GM12878 (cell line): ENCODE measurements around the gene MEF2D. TPM values are rescaled to one million over a fixed set of nuclear protein-coding genes. Genes with fewer than 3 reads are reported as not detected.

ENCODE experiments used
- ATAC-seq: fragments of 200-7000 bp; cut with Tn5 transposase; 3 replicates; pipeline ENCODE4 v1.9.1; 2020; ENCODE audit warnings: mild to moderate bottlenecking, moderate library complexity
- BruUV-seq: library from RNA; stranded (reverse); fragments of 400-500 nt; replicated peaks from 2 replicates; lab custom pipeline; 2021; lab: Mats Ljungman, UMichigan
- CTCF ChIA-PET: fragments of 300-600 bp; sonication (Branson Sonifier 250); formaldehyde crosslinking; extraction: SDS; loops from one replicate; lab custom pipeline; 2021; ENCODE audit warnings: inconsistent platforms; lab: Yijun Ruan, JAX
- POLR2A ChIA-PET: fragments of 350-600 bp; formaldehyde crosslinking; extraction: SDS; loops from one replicate; lab custom pipeline; 2021; ENCODE audit warnings: inconsistent platforms; lab: Charles Lee
- RAD21 ChIA-PET: fragments of 300-600 bp; sonication (Branson Sonifier 250); formaldehyde crosslinking; loops from one replicate; lab custom pipeline; 2023; ENCODE audit warnings: antibody characterized with exemption; ENCODE audit not compliant: unreplicated experiment; lab: Charles Lee
- SMC1A ChIA-PET: fragments of 300-600 bp; sonication (Branson Sonifier 250); formaldehyde crosslinking; loops from one replicate; lab custom pipeline; 2023; ENCODE audit not compliant: unreplicated experiment, uncharacterized antibody; lab: Charles Lee
- DNase-seq: peaks from one replicate; pipeline ENCODE4 v3.0.0-alpha.2; 2011; ENCODE audit warnings: low read depth, low spot score
- FAIRE-seq: peaks from 3 replicates; lab custom pipeline; 2011; peaks lifted over from hg19 to GRCh38; lab: Jason Lieb, UNC
- H2AFZ ChIP-seq: 2 replicates; pipeline ENCODE4 v1.6.0; 2011; ENCODE audit warnings: low read depth, low read length, control low read depth; ENCODE audit not compliant: control insufficient read depth
- H3K27ac ChIP-seq: 2 replicates; pipeline ENCODE4 v1.5.1; 2011; ENCODE audit warnings: control low read depth; ENCODE audit not compliant: control insufficient read depth, insufficient read depth
- H3K27me3 ChIP-seq, 2 experiments: replicated peaks in 1 of 2; 2 replicates each; pipeline versions ENCODE4 v1.6.0 to v1.6.1; 2011; ENCODE audit warnings: low read length in 1 of 2; ENCODE audit not compliant: control insufficient read depth in 2 of 2, insufficient read depth in 2 of 2
- H3K36me3 ChIP-seq, 2 experiments: 2 replicates each; pipeline ENCODE4 v1.5.1; 2011; ENCODE audit warnings: low read length in 1 of 2; ENCODE audit not compliant: control insufficient read depth in 2 of 2, insufficient read depth in 2 of 2
- H3K4me1 ChIP-seq: 2 replicates; pipeline ENCODE4 v1.6.1; 2011; ENCODE audit warnings: mild to moderate bottlenecking, low read length, moderate library complexity, mixed read lengths; ENCODE audit not compliant: control insufficient read depth, insufficient read depth
- H3K4me2 ChIP-seq: 2 replicates; pipeline ENCODE4 v1.6.0; 2011; ENCODE audit warnings: control low read depth; ENCODE audit not compliant: control insufficient read depth, insufficient read depth
- H3K4me3 ChIP-seq: fragments of 200-600 bp; sonication (generic); 2 replicates; pipeline ENCODE4 v1.5.1; 2016
- H3K79me2 ChIP-seq: 2 replicates; pipeline ENCODE4 v1.6.0; 2011; ENCODE audit warnings: low read length; ENCODE audit not compliant: control insufficient read depth, insufficient read depth
- H3K9ac ChIP-seq: 2 replicates; pipeline ENCODE4 v1.8.0; 2011; ENCODE audit warnings: low read length, control low read depth, mixed read lengths; ENCODE audit not compliant: control insufficient read depth, insufficient read depth
- H3K9me3 ChIP-seq: replicated peaks from 3 replicates; pipeline ENCODE4 v1.5.1; 2011; ENCODE audit warnings: mild to moderate bottlenecking, low read length; ENCODE audit not compliant: control insufficient read depth, insufficient read depth
- H4K20me1 ChIP-seq: 2 replicates; pipeline ENCODE4 v1.6.0; 2011; ENCODE audit not compliant: control insufficient read depth, insufficient read depth
- BACH1 ChIP-seq: fragments of 450-650 bp; IDR thresholded peaks from 2 replicates; pipeline ENCODE4 v1.6.1; 2017; ENCODE audit warnings: mild to moderate bottlenecking, borderline replicate concordance
- BCLAF1 ChIP-seq: fragments of 450-650 bp; IDR thresholded peaks from 2 replicates; pipeline ENCODE4 v1.6.1; 2017; ENCODE audit warnings: antibody characterized with exemption, mild to moderate bottlenecking, moderate library complexity
- SIN3A ChIP-seq: IDR thresholded peaks from 2 replicates; pipeline ENCODE4 v1.6.1; 2012; ENCODE audit warnings: low read depth, low read length, improper control_type of control experiment
- SREBF2 ChIP-seq: IDR thresholded peaks from 2 replicates; pipeline ENCODE4 v1.6.1; 2012; ENCODE audit warnings: mild to moderate bottlenecking, low read length
- TCF12 ChIP-seq: IDR thresholded peaks from 2 replicates; pipeline ENCODE4 v1.6.1; 2011; ENCODE audit warnings: low read depth, mild to moderate bottlenecking, low read length
- TCF3 ChIP-seq: IDR thresholded peaks from 2 replicates; pipeline ENCODE4 v1.6.1; 2012; ENCODE audit warnings: low read depth, mild to moderate bottlenecking, low read length, borderline replicate concordance; ENCODE audit not compliant: insufficient read depth
- ZNF592 ChIP-seq: fragments of 450-650 bp; IDR thresholded peaks from 2 replicates; pipeline ENCODE4 v1.6.1; 2017; ENCODE audit warnings: mild to moderate bottlenecking, moderate library complexity
- WGBS: methylation state at CpG from one replicate; pipeline ENCODE4 v1.1.6; 2016; ENCODE audit warnings: low lambda C conversion rate; ENCODE audit not compliant: insufficient replicate concordance, insufficient coverage; ENCODE audit errors: missing lambda C conversion rate; 5-methylcytosine and 5-hydroxymethylcytosine counted together
- in situ Hi-C: fragments of 300-500 bp; cut with MboI; formaldehyde crosslinking; loops from 9 replicates; pipeline ENCODE4 v1.14.3; 2018; ENCODE audit warnings: mixed read lengths
- intact Hi-C: fragments of 100-400 bp; cut with micrococcal nuclease; formaldehyde crosslinking; loops from one replicate; pipeline ENCODE4 v1.14.2; 2022; ENCODE audit not compliant: unreplicated experiment
- polyA plus RNA-seq, 11 experiments: library from polyadenylated mRNA; depleted of rRNA in 4 of 11; unstranded in 6 of 11; stranded (reverse) in 5 of 11; fragments of >200 nt; fragmentation: Nextera tagmentation in 4 of 11; fragmentation: Illumina TruSeq in 1 of 11; extraction: Ambion mirVana in 4 of 11; extraction: Trizol in 1 of 11; gene quantifications; 1 replicate in 1 of 11; 2 replicates in 10 of 11; pipeline versions ENCODE4 v1.2.1 to v1.2.3, GENCODE V29; 2011 to 2016; ENCODE audit warnings: inconsistent platforms in 2 of 11, missing spikeins in 2 of 11, low read depth in 1 of 11
- total RNA-seq, 4 experiments: library from RNA; depleted of rRNA in 3 of 4; stranded (reverse); fragments of >200 nt in 3 of 4; fragmentation: Illumina TruSeq in 1 of 4; extraction: Trizol in 1 of 4; gene quantifications; 2 replicates each; pipeline versions ENCODE4 v1.2.1 to v1.2.3, GENCODE V29; 2013 to 2021

The MEF2D gene
- total and polyA plus RNA-seq, 10 of the 15 experiments (the other 5 are each of a cell fraction or from before 2014, with no cell fraction given), result 0.61 to 53.0 (median 15.2) TPM

- in situ Hi-C loops, result no loop called here
- no peaks in the 10 kb centered on the region for H3K9me3 ChIP-seq
- BruUV-seq, result no TSS peak
- peak overlapping the region; percentile 97 for H3K27ac ChIP-seq
- H3K4me1 ChIP-seq, result peaks cover 57% of the 10 kb centered on the region
- ChIA-PET SMC1A (interaction anchor here (0.5 to 21.2 kb wide), 7 partner anchors 3 to 102 kb away, joined by 3 to 460 read pairs (median 4); partner anchors contain the start of genes GPATCH4 and MEF2D), CTCF (interaction anchor here (1.0 to 10.0 kb wide), 6 partner anchors 9 to 42 kb away, joined by 3 to 175 read pairs (median 8); no protein-coding TSS in a partner anchor), RAD21 (interaction anchor here (1.5 to 4.0 kb wide), 6 partner anchors 9 to 54 kb away, joined by 4 to 41 read pairs (median 18); no protein-coding TSS in a partner anchor), POLR2A (interaction anchor here (1.0 to 23.9 kb wide), 6 partner anchors 4 to 248 kb away, joined by 3 to 630 read pairs (median 6); partner anchors contain the start of genes MEF2D and NAXE)
- H3K4me2 ChIP-seq, result peak overlapping the region; percentile 94
- no peak overlapping the region for H2AFZ ChIP-seq
- peak overlapping the region; percentile 78 for H3K9ac ChIP-seq
- DNase-seq (no peak), FAIRE-seq (no peak), ATAC-seq (no peak)
- H4K20me1 ChIP-seq, result no peaks in the 10 kb centered on the region
- intact Hi-C loops, result loop anchor here (2.0 kb wide), 1 partner anchor 19 kb away; no protein-coding TSS in a partner anchor
- H3K4me3 ChIP-seq, result peak overlapping the region; percentile 92
- peak; percentile 69 for TF ChIP-seq TCF12
- no peak for TF ChIP-seq SREBF2
- no peak for TF ChIP-seq ZNF592
- peak; percentile 41; the same call in 1 of the 2 replicates for TF ChIP-seq TCF3
- TF ChIP-seq BCLAF1, result no peak
- no peak for TF ChIP-seq BACH1
- peak; percentile 47; the same call in 1 of the 2 replicates for TF ChIP-seq SIN3A
- H3K79me2 ChIP-seq, result peaks cover 66% of the 10 kb centered on the region
- WGBS, result under 1% methylated on average over 14 of the region's 14 CpGs
- peaks cover 2 to 4% of the 10 kb centered on the region in 2 experiments; a peak in 2 of 4 replicates for H3K36me3 ChIP-seq
- H3K27me3 ChIP-seq, result no peaks in the 10 kb centered on the region
Measured at GRCh38 chr1:156499194-156499841, 1.3 kb downstream of the MEF2D start.
